K562 (cell line): Measurements from ENCODE around the gene CLCN2.

Experiments
- EP300 ChIP-seq: IDR thresholded peaks from 2 replicates; pipeline ENCODE4 v1.6.1; 2012; ENCODE audit warnings: low read length, improper control_type of control experiment
- GABPA ChIP-seq: fragments of 200-800 bp; sonication (Bioruptor generic); conservative IDR thresholded peaks from 2 replicates; pipeline ENCODE4 v1.6.1; 2016; ENCODE audit warnings: low read depth, missing genetic modification characterization, missing compliant biosample characterization
- IRF2 ChIP-seq: sonication (generic); formaldehyde crosslinking; IDR thresholded peaks from 2 replicates; pipeline ENCODE4 v1.8.1; 2022; ENCODE audit warnings: mild to moderate bottlenecking, missing genetic modification reagents
- MAZ ChIP-seq, 2 experiments: fragments of 450-650 bp in 1 of 2; sonication (generic) in 1 of 2; formaldehyde crosslinking; IDR thresholded peaks in 1 of 2; conservative IDR thresholded peaks in 1 of 2; 2 replicates each; pipeline versions ENCODE4 v1.4.0 to v1.5.0; 2020; ENCODE audit warnings: mild to moderate bottlenecking in 1 of 2, missing genetic modification reagents in 1 of 2
- NCOA6 ChIP-seq: fragments of 450-650 bp; IDR thresholded peaks from 2 replicates; pipeline ENCODE4 v1.6.1; 2017; ENCODE audit warnings: mild to moderate bottlenecking
- NFIC ChIP-seq: fragments of 450-650 bp; IDR thresholded peaks from 2 replicates; pipeline ENCODE4 v1.6.1; 2017; ENCODE audit warnings: mild to moderate bottlenecking, inconsistent platforms
- PTBP1 ChIP-seq: fragments of 200-400 bp; formaldehyde crosslinking; IDR thresholded peaks from 2 replicates; pipeline ENCODE4 v1.6.1; 2017; ENCODE audit warnings: low read depth, low read length
- SETDB1 ChIP-seq: IDR thresholded peaks from one replicate; pipeline ENCODE4 v1.6.1; 2012; ENCODE audit warnings: low read length, control low read depth, inconsistent platforms
- SIN3B ChIP-seq: fragments of 450-650 bp; IDR thresholded peaks from 2 replicates; pipeline ENCODE4 v1.6.1; 2017; ENCODE audit warnings: low read depth, mild to moderate bottlenecking, moderate library complexity
- SMAD3 ChIP-seq: fragments of 450-650 bp; formaldehyde crosslinking; conservative IDR thresholded peaks from 2 replicates; pipeline ENCODE4 v1.4.0; 2020; ENCODE audit warnings: mild to moderate bottlenecking
- SMAD4 ChIP-seq: fragments of 250-450 bp; sonication (Bioruptor Pico); conservative IDR thresholded peaks from 2 replicates; pipeline ENCODE4 v1.8.0; 2021; ENCODE audit warnings: inconsistent platforms, mild to moderate bottlenecking, moderate library complexity
- YY1 ChIP-seq, 3 experiments: IDR thresholded peaks; 2 replicates each; pipeline ENCODE4 v1.6.1; 2011; ENCODE audit warnings: low read length in 2 of 3, mild to moderate bottlenecking in 2 of 3, moderate library complexity in 2 of 3, borderline replicate concordance in 1 of 3, control low read depth in 1 of 3, low read depth in 1 of 3; ENCODE audit not compliant: insufficient read depth in 3 of 3, insufficient replicate concordance in 2 of 3, control insufficient read depth in 1 of 3, insufficient read length in 1 of 3; ENCODE audit errors: extremely low read depth in 1 of 3
- TF ChIP-seq, protein P1 (sequence below), 3 experiments: IDR thresholded peaks in 2 of 3; conservative IDR thresholded peaks in 1 of 3; 2 replicates each; pipeline ENCODE4 v1.5.1; 2011 to 2012; ENCODE audit warnings: low read length in 3 of 3, mild to moderate bottlenecking in 3 of 3, control low read depth in 2 of 3, improper control_type of control experiment in 1 of 3, inconsistent platforms in 1 of 3, low read depth in 1 of 3, mixed read lengths in 1 of 3, moderate library complexity in 1 of 3; ENCODE audit not compliant: insufficient read depth in 2 of 3
- TF ChIP-seq, protein P2 (sequence below), 2 experiments: fragments of 450-650 bp in 1 of 2; sonication (generic) in 1 of 2; formaldehyde crosslinking in 1 of 2; IDR thresholded peaks; 2 replicates each; pipeline versions ENCODE4 v1.7.1 to v1.9.0; 2016 to 2022; ENCODE audit warnings: inconsistent platforms in 1 of 2, mild to moderate bottlenecking in 1 of 2, missing genetic modification reagents in 1 of 2

DNA sequence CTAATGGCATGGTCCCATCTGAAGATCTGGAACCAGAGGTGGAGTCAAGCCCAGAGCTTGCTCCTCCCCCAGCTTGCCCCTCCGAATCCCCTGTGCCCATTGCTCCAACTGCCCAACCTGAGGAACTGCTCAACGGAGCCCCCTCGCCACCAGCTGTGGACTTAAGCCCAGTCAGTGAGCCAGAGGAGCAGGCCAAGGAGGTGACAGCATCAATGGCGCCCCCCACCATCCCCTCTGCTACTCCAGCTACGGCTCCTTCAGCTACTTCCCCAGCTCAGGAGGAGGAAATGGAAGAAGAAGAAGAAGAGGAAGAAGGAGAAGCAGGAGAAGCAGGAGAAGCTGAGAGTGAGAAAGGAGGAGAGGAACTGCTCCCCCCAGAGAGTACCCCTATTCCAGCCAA is 39.7 kb downstream of the CLCN2 start:
- TF ChIP-seq IRF2 (CRISPR knock-in tag) (no peak), PTBP1 (no peak), NFIC (no peak), SIN3B (no peak), SMAD3 (CRISPR knock-in tag) (no peak), SETDB1 (no peak), SMAD4 (no peak), EP300 (no peak), NCOA6 (no peak), GABPA (tag) (no peak), MAZ (CRISPR knock-in tag; conservative IDR thresholded peaks at IDR 0.05 in 1 of 2, IDR thresholded peaks at IDR 0.05 in 1 of 2) (no peak), YY1 (IDR thresholded peaks at IDR 0.05; ENCODE audit: borderline replicate concordance in 1 of 3, control insufficient read depth in 1 of 3, extremely low read depth in 1 of 3, insufficient read depth in 3 of 3, insufficient read length in 1 of 3, insufficient replicate concordance in 2 of 3, low read depth in 1 of 3, low read length in 2 of 3) (no peak)
- TF ChIP-seq, protein P1, sequence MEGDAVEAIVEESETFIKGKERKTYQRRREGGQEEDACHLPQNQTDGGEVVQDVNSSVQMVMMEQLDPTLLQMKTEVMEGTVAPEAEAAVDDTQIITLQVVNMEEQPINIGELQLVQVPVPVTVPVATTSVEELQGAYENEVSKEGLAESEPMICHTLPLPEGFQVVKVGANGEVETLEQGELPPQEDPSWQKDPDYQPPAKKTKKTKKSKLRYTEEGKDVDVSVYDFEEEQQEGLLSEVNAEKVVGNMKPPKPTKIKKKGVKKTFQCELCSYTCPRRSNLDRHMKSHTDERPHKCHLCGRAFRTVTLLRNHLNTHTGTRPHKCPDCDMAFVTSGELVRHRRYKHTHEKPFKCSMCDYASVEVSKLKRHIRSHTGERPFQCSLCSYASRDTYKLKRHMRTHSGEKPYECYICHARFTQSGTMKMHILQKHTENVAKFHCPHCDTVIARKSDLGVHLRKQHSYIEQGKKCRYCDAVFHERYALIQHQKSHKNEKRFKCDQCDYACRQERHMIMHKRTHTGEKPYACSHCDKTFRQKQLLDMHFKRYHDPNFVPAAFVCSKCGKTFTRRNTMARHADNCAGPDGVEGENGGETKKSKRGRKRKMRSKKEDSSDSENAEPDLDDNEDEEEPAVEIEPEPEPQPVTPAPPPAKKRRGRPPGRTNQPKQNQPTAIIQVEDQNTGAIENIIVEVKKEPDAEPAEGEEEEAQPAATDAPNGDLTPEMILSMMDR (IDR thresholded peaks at IDR 0.05 in 2 of 3, conservative IDR thresholded peaks at IDR 0.05 in 1 of 3; ENCODE audit: insufficient read depth in 2 of 3, low read depth in 1 of 3, low read length in 3 of 3) = no peak
- TF ChIP-seq, protein P2, sequence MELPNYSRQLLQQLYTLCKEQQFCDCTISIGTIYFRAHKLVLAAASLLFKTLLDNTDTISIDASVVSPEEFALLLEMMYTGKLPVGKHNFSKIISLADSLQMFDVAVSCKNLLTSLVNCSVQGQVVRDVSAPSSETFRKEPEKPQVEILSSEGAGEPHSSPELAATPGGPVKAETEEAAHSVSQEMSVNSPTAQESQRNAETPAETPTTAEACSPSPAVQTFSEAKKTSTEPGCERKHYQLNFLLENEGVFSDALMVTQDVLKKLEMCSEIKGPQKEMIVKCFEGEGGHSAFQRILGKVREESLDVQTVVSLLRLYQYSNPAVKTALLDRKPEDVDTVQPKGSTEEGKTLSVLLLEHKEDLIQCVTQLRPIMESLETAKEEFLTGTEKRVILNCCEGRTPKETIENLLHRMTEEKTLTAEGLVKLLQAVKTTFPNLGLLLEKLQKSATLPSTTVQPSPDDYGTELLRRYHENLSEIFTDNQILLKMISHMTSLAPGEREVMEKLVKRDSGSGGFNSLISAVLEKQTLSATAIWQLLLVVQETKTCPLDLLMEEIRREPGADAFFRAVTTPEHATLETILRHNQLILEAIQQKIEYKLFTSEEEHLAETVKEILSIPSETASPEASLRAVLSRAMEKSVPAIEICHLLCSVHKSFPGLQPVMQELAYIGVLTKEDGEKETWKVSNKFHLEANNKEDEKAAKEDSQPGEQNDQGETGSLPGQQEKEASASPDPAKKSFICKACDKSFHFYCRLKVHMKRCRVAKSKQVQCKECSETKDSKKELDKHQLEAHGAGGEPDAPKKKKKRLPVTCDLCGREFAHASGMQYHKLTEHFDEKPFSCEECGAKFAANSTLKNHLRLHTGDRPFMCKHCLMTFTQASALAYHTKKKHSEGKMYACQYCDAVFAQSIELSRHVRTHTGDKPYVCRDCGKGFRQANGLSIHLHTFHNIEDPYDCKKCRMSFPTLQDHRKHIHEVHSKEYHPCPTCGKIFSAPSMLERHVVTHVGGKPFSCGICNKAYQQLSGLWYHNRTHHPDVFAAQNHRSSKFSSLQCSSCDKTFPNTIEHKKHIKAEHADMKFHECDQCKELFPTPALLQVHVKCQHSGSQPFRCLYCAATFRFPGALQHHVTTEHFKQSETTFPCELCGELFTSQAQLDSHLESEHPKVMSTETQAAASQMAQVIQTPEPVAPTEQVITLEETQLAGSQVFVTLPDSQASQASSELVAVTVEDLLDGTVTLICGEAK (IDR thresholded peaks at IDR 0.05) = no peak
- TF ChIP-seq, protein P2 (CRISPR knock-in tag; IDR thresholded peaks at IDR 0.05) = no peak
